K562 (cell line): ENCODE results near the gene SLC6A6. TPM values are rescaled to one million over a fixed set of nuclear protein-coding genes. Genes with fewer than 3 reads are reported as not detected.
A peak's percentile ranks its signal among the peaks of the same experiment; 100 is the strongest.

Experiments used
- ATAC-seq: fragments of 200-7000 bp; cut with Tn5 transposase; 3 replicates; pipeline ENCODE4 v1.9.1; 2020; ENCODE audit warnings: moderate library complexity
- BruUV-seq: library from RNA; stranded (reverse); fragments of 400-500 nt; replicated peaks from 2 replicates; lab custom pipeline; 2021; lab: Mats Ljungman, UMichigan
- CTCF ChIA-PET: fragments of 300-600 bp; formaldehyde crosslinking; extraction: SDS; loops from one replicate; lab custom pipeline; 2021; ENCODE audit warnings: low intra/inter-chr PET ratio; lab: Yijun Ruan, JAX
- POLR2A ChIA-PET: fragments of 300-600, 350-650 bp; sonication (Branson Sonifier 250); formaldehyde crosslinking; extraction: SDS; loops from one replicate; lab custom pipeline; 2021; ENCODE audit warnings: antibody characterized with exemption, inconsistent platforms; lab: Yijun Ruan, JAX
- DNase-seq, 4 experiments: peaks; one replicate each; pipeline versions ENCODE4 v3.0.0 to v3.0.0-alpha.2; 2011 to 2018; ENCODE audit warnings: low spot score in 3 of 4, mixed read lengths in 3 of 4; ENCODE audit errors: extremely low read depth in 1 of 4
- FAIRE-seq: peaks from 2 replicates; lab custom pipeline; 2011; peaks lifted over from hg19 to GRCh38; lab: Jason Lieb, UNC
- H2AFZ ChIP-seq: 2 replicates; pipeline ENCODE4 v1.6.0; 2011; ENCODE audit warnings: low read depth, low read length, control low read depth, inconsistent platforms
- H3K27ac ChIP-seq: fragments of 200-600 bp; 3 replicates; pipeline ENCODE4 v1.8.0; 2011; ENCODE audit warnings: low read depth, mild to moderate bottlenecking, control low read depth, inconsistent platforms, low read length, moderate library complexity, mixed read lengths; ENCODE audit errors: extremely low read depth
- H3K27me3 ChIP-seq, 2 experiments: fragments of 300-600 bp in 1 of 2; 2 replicates in 1 of 2; 3 replicates in 1 of 2; pipeline versions ENCODE4 v1.6.0 to v1.8.0; 2011; ENCODE audit warnings: inconsistent platforms in 2 of 2, low read length in 2 of 2, mild to moderate bottlenecking in 1 of 2, mixed read lengths in 1 of 2, moderate library complexity in 1 of 2; ENCODE audit not compliant: control insufficient read depth in 2 of 2, insufficient read depth in 2 of 2
- H3K36me3 ChIP-seq: fragments of 300-600 bp; 3 replicates; pipeline ENCODE4 v1.8.0; 2011; ENCODE audit warnings: mild to moderate bottlenecking, low read length, inconsistent platforms; ENCODE audit not compliant: control insufficient read depth, insufficient read depth
- H3K4me1 ChIP-seq, 2 experiments: fragments of 200-600 bp in 1 of 2; replicated peaks in 1 of 2; 2 replicates in 1 of 2; 3 replicates in 1 of 2; pipeline versions ENCODE4 v1.5.1 to v1.8.0; 2011; ENCODE audit warnings: inconsistent platforms in 2 of 2, low read length in 2 of 2, mild to moderate bottlenecking in 1 of 2, mixed read lengths in 1 of 2, moderate library complexity in 1 of 2; ENCODE audit not compliant: control insufficient read depth in 2 of 2, insufficient read depth in 2 of 2
- H3K4me2 ChIP-seq: 2 replicates; pipeline ENCODE4 v1.6.1; 2011; ENCODE audit warnings: low read length, control low read depth, inconsistent platforms, mixed read lengths; ENCODE audit not compliant: insufficient read depth
- H3K4me3 ChIP-seq: fragments of 200-600 bp; sonication (generic), shearing (Covaris generic); 2 replicates; pipeline ENCODE4 v1.5.1; 2016; ENCODE audit warnings: control low read depth, inconsistent platforms
- H3K79me2 ChIP-seq: fragments of 200-600 bp; 3 replicates; pipeline ENCODE4 v1.8.0; 2011; ENCODE audit warnings: low read length, inconsistent platforms; ENCODE audit not compliant: control insufficient read depth, insufficient read depth
- H3K9ac ChIP-seq, 2 experiments: 2 replicates each; pipeline versions ENCODE4 v1.6.0 to v1.6.1; 2011; ENCODE audit warnings: low read depth in 2 of 2, low read length in 2 of 2, control low read depth in 1 of 2, inconsistent platforms in 1 of 2, mild to moderate bottlenecking in 1 of 2, mixed read lengths in 1 of 2; ENCODE audit not compliant: insufficient read depth in 1 of 2
- H3K9me1 ChIP-seq: one replicate; pipeline ENCODE4 v1.6.0; 2011; ENCODE audit warnings: inconsistent platforms, mild to moderate bottlenecking, low read length, moderate library complexity; ENCODE audit not compliant: control insufficient read depth, insufficient read depth
- H3K9me3 ChIP-seq: replicated peaks from 2 replicates; pipeline ENCODE4 v1.5.1; 2011; ENCODE audit warnings: low read depth, low read length, inconsistent platforms; ENCODE audit not compliant: control insufficient read depth, insufficient read depth
- H4K20me1 ChIP-seq: replicated peaks from 2 replicates; pipeline ENCODE4 v1.6.1; 2011; ENCODE audit warnings: low read length, inconsistent platforms, mixed read lengths; ENCODE audit not compliant: control insufficient read depth, insufficient read depth
- CEBPG ChIP-seq, 3 experiments: fragments of 200-800 bp in 1 of 3; sonication (Bioruptor generic) in 1 of 3; sonication (generic) in 1 of 3; formaldehyde crosslinking in 1 of 3; IDR thresholded peaks in 2 of 3; conservative IDR thresholded peaks in 1 of 3; 2 replicates each; pipeline versions ENCODE4 v1.6.1 to v1.8.0; 2016 to 2022; ENCODE audit warnings: missing compliant biosample characterization in 2 of 3, missing genetic modification characterization in 2 of 3, mild to moderate bottlenecking in 1 of 3, missing genetic modification reagents in 1 of 3
- CHAMP1 ChIP-seq: fragments of 450-650 bp; IDR thresholded peaks from 2 replicates; pipeline ENCODE4 v1.6.1; 2016; ENCODE audit warnings: mild to moderate bottlenecking
- E2F3 ChIP-seq: fragments of 250-450 bp; sonication (Bioruptor Pico); IDR thresholded peaks from 2 replicates; pipeline ENCODE4 v1.4.0; 2020; ENCODE audit warnings: mild to moderate bottlenecking
- E4F1 ChIP-seq: fragments of 250-450 bp; sonication (Bioruptor Pico); IDR thresholded peaks from 2 replicates; pipeline ENCODE4 v1.5.0; 2021; ENCODE audit warnings: mild to moderate bottlenecking, borderline replicate concordance
- EWSR1 ChIP-seq: fragments of 450-650 bp; IDR thresholded peaks from 2 replicates; pipeline ENCODE4 v1.6.1; 2018; ENCODE audit warnings: borderline replicate concordance, mild to moderate bottlenecking, low read depth, moderate library complexity; ENCODE audit not compliant: partially characterized antibody
- FOXP1 ChIP-seq: sonication (generic); formaldehyde crosslinking; IDR thresholded peaks from 2 replicates; pipeline ENCODE4 v1.8.0; 2022; ENCODE audit warnings: mild to moderate bottlenecking, missing genetic modification reagents
- NFIX ChIP-seq: fragments of 250-450 bp; sonication (Bioruptor Pico); IDR thresholded peaks from 2 replicates; pipeline ENCODE4 v1.4.0; 2020; ENCODE audit warnings: low read depth, mild to moderate bottlenecking, moderate library complexity
- RBFOX2 ChIP-seq: fragments of 200-400 bp; formaldehyde crosslinking; IDR thresholded peaks from 2 replicates; pipeline ENCODE4 v1.6.1; 2017; ENCODE audit warnings: low read depth, mild to moderate bottlenecking, low read length, moderate library complexity
- ZFX ChIP-seq: sonication (generic); formaldehyde crosslinking; IDR thresholded peaks from 2 replicates; pipeline ENCODE4 v1.8.0; 2022; ENCODE audit warnings: mild to moderate bottlenecking, missing genetic modification reagents, moderate library complexity
- ZKSCAN3 ChIP-seq: fragments of 250-450 bp; sonication (Bioruptor Pico); IDR thresholded peaks from 2 replicates; pipeline ENCODE4 v1.4.0; 2020
- ZKSCAN8 ChIP-seq: fragments of 200-800 bp; sonication (Bioruptor generic); IDR thresholded peaks from 2 replicates; pipeline ENCODE4 v1.6.1; 2016; ENCODE audit warnings: missing genetic modification characterization, missing compliant biosample characterization
- ZNF175 ChIP-seq: fragments of 200-800 bp; sonication (Bioruptor generic); IDR thresholded peaks from 2 replicates; pipeline ENCODE4 v1.6.1; 2016; ENCODE audit warnings: low read depth, mild to moderate bottlenecking, missing genetic modification characterization, missing compliant biosample characterization
- ZNF217 ChIP-seq: sonication (generic); formaldehyde crosslinking; IDR thresholded peaks from 2 replicates; pipeline ENCODE4 v1.8.0; 2022; ENCODE audit warnings: mild to moderate bottlenecking, missing genetic modification reagents
- ZNF699 ChIP-seq: fragments of 250-450 bp; sonication (Bioruptor Pico); IDR thresholded peaks from 2 replicates; pipeline ENCODE4 v1.8.0; 2021; ENCODE audit warnings: mild to moderate bottlenecking, moderate library complexity; ENCODE audit not compliant: insufficient replicate concordance
- WGBS: fragments of 100-300 bp; shearing (Covaris generic); methylation state at CpG from one replicate; pipeline ENCODE4 v1.1.6; 2016; ENCODE audit warnings: low coverage, mixed read lengths; ENCODE audit not compliant: insufficient coverage; ENCODE audit errors: missing lambda C conversion rate; 5-methylcytosine and 5-hydroxymethylcytosine counted together
- in situ Hi-C: fragments of 300-500 bp; cut with MboI; formaldehyde crosslinking; loops from 4 replicates; pipeline ENCODE4 v1.15.0; 2018; ENCODE audit warnings: inconsistent platforms, mixed read lengths
- intact Hi-C: fragments of 100-400 bp; cut with micrococcal nuclease; formaldehyde crosslinking; loops from 2 replicates; pipeline ENCODE4 v1.14.2; 2022
- polyA plus RNA-seq, 8 experiments: library from polyadenylated mRNA; depleted of rRNA in 4 of 8; stranded (reverse) in 5 of 8; unstranded in 3 of 8; fragments of >200 nt; fragmentation: Nextera tagmentation in 2 of 8; fragmentation: Illumina TruSeq in 1 of 8; extraction: Ambion mirVana in 2 of 8; extraction: Trizol in 1 of 8; gene quantifications; 2 replicates each; pipeline versions ENCODE4 v1.2.1 to v1.2.3, GENCODE V29; 2011 to 2014; ENCODE audit warnings: inconsistent platforms in 1 of 8, missing spikeins in 1 of 8
- total RNA-seq, 7 experiments: library from RNA; depleted of rRNA in 6 of 7; stranded (reverse); fragments of >200 nt in 6 of 7; fragmentation: Illumina TruSeq in 2 of 7; extraction: Trizol in 2 of 7; gene quantifications; 2 replicates each; pipeline versions ENCODE4 v1.2.1 to v1.2.3, GENCODE V29; 2011 to 2021; ENCODE audit warnings: low replicate concordance in 1 of 7

The SLC6A6 gene
- total and polyA plus RNA-seq, 9 of the 15 experiments (the other 6 are each of a cell fraction or from before 2014, with no cell fraction given) = 12.3 to 203 (median 93.2) TPM

GRCh38 chr3:14407203-14407602, 4.8 kb downstream of the SLC6A6 start:
- DNase-seq (no peak), ATAC-seq (no peak), FAIRE-seq (no peak)
- ChIA-PET CTCF (no interaction called here), POLR2A (interaction anchor here (0.7 kb wide), 1 partner anchor 28 kb away, joined by 3 read pairs; no protein-coding TSS in a partner anchor)
- no peak overlapping the region for H3K4me3 ChIP-seq
- intact Hi-C loops = no loop called here
- no TSS peak for BruUV-seq
- H3K9me1 ChIP-seq = peaks cover 4% of the 10 kb centered on the region
- H3K9ac ChIP-seq = peak overlapping the region; percentile 9 to 95; a peak in 2 of 4 replicates
- peak overlapping the region; percentile 91; the same call in 2 of the 3 replicates for H3K27ac ChIP-seq
- peaks cover 62 to 77% of the 10 kb centered on the region in 2 experiments for H3K4me1 ChIP-seq
- no peak overlapping the region for H2AFZ ChIP-seq
- H4K20me1 ChIP-seq = peaks cover 4% of the 10 kb centered on the region; the same call in 1 of the 2 replicates
- H3K27me3 ChIP-seq = no peaks in the 10 kb centered on the region
- 36% methylated on average over 5 of the region's 5 CpGs for WGBS
- 0 out of 2 replicates have a peak overlapping the region, but pooled peaks have one; percentile 4 for H3K4me2 ChIP-seq
- H3K79me2 ChIP-seq = peaks cover 98% of the 10 kb centered on the region
- no peaks in the 10 kb centered on the region for H3K9me3 ChIP-seq
- in situ Hi-C loops = no loop called here
- H3K36me3 ChIP-seq = peaks cover 83% of the 10 kb centered on the region
- 0 out of 2 replicates have a peak, but pooled peaks have one; percentile 14 for TF ChIP-seq RBFOX2
- TF ChIP-seq CEBPG (CRISPR knock-in tag; IDR thresholded peaks at IDR 0.05) = no peak
- no peak for TF ChIP-seq CEBPG (tag; conservative IDR thresholded peaks at IDR 0.05 in 1 of 2, IDR thresholded peaks at IDR 0.05 in 1 of 2)
- no peak for TF ChIP-seq ZNF217 (CRISPR knock-in tag)
- TF ChIP-seq EWSR1 = no peak
- no peak for TF ChIP-seq ZFX (CRISPR knock-in tag)
- no peak for TF ChIP-seq CHAMP1
- no peak for TF ChIP-seq FOXP1
- no peak for TF ChIP-seq NFIX (CRISPR knock-in tag)
- no peak for TF ChIP-seq ZNF699
- 0 out of 2 replicates have a peak, but pooled peaks have one; percentile 25 for TF ChIP-seq ZKSCAN8
- TF ChIP-seq E2F3 (CRISPR knock-in tag) = no peak
- TF ChIP-seq E4F1 = no peak
- no peak for TF ChIP-seq ZKSCAN3 (CRISPR knock-in tag)
- TF ChIP-seq ZNF175 (CRISPR knock-in tag) = 0 out of 2 replicates have a peak, but pooled peaks have one; percentile 2
